22Rv1 (cell line): ENCODE results near the gene ARHGAP9.

Experiments used
- ZFX ChIP-seq: fragments of 450-650 bp; IDR thresholded peaks from 2 replicates; pipeline ENCODE4 v1.6.1; 2017; ENCODE audit warnings: antibody characterized with exemption, borderline replicate concordance
- TF ChIP-seq, protein P1 (sequence below): fragments of 450-650 bp; IDR thresholded peaks from 2 replicates; pipeline ENCODE4 v1.5.1; 2017; ENCODE audit warnings: mild to moderate bottlenecking

DNA sequence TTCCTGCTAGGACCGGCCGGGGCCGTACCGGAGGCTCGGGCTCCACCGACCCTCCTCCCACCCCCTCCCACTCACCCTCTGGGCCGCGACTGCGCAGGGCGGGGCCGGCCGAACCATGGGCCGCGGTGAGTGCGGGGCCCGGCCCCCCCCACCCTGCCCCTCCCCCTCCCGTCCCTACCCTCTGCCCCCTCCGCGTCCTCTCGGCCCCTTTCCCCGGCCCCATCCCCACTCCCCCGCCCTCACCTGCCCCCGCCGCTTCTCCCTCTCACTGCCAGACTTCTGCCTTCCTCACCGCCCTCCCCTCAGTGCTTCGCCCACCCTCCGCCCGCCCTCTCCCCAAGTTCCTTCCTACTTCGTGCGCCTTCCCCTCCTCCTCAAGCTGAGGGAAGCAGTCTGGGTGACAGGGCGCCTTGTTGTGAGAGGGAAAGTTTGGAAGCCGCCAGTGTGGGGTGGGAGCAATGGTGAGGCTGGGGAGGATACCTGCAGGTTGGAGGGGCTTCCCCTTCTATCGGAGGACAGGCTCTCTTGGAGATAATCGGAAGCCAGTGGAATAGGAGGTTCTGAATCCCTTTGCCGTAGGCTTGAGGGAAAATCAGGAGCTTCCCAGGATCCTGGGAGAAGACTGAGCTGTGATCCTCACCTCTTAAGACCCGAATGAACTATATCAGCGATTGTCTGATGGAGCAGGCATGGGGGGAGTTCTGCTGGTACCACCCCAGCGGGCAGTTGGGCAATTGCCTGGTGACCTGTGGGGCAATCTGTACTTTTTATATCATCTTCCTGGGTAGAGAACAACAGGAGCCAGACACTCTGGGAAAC is 43.4 kb upstream of the ARHGAP9 start:
- TF ChIP-seq, protein P1, sequence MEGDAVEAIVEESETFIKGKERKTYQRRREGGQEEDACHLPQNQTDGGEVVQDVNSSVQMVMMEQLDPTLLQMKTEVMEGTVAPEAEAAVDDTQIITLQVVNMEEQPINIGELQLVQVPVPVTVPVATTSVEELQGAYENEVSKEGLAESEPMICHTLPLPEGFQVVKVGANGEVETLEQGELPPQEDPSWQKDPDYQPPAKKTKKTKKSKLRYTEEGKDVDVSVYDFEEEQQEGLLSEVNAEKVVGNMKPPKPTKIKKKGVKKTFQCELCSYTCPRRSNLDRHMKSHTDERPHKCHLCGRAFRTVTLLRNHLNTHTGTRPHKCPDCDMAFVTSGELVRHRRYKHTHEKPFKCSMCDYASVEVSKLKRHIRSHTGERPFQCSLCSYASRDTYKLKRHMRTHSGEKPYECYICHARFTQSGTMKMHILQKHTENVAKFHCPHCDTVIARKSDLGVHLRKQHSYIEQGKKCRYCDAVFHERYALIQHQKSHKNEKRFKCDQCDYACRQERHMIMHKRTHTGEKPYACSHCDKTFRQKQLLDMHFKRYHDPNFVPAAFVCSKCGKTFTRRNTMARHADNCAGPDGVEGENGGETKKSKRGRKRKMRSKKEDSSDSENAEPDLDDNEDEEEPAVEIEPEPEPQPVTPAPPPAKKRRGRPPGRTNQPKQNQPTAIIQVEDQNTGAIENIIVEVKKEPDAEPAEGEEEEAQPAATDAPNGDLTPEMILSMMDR: no peak
- no peak for TF ChIP-seq ZFX
